ENCODE data around the gene GTF2A1L. TPM values are rescaled to one million over a fixed set of nuclear protein-coding genes. Genes with fewer than 3 reads are reported as not detected.

GTF2A1L gene
- total and polyA plus RNA-seq, 2 donors (not counting 3 experiments of a cell fraction or from before 2014, with no cell fraction given), result 0.46 TPM; not detected in 1

- BruUV-seq (replicated peaks), result no TSS peak
- Histone ChIP-seq H3K9me3 (replicated peaks; ENCODE audit: control insufficient read depth, insufficient read depth, low read length) (no peaks in the 10 kb centered on the region), H3K4me1 (ENCODE audit: control insufficient read depth, extremely low read depth, insufficient read depth, low read length) (no peaks in the 10 kb centered on the region), H3K27ac (ENCODE audit: insufficient read depth, low read depth, low read length) (no peak overlapping the region), H3K36me3 (ENCODE audit: control insufficient read depth in 2 of 2, extremely low read depth in 1 of 2, insufficient read depth in 2 of 2, low read length in 2 of 2) (peaks cover 0 to 2% of the 10 kb centered on the region in 2 experiments), H3K4me3 (replicated peaks in 1 of 3; ENCODE audit: insufficient read depth in 1 of 3, low read depth in 1 of 3, low read length in 3 of 3) (no peak overlapping the region), H2AFZ (ENCODE audit: low read depth, low read length) (no peak overlapping the region), H4K20me1 (replicated peaks; ENCODE audit: control insufficient read depth, extremely low read depth, insufficient read depth, low read length) (no peaks in the 10 kb centered on the region), H3K9ac (replicated peaks; ENCODE audit: extremely low read depth, insufficient read depth, low read length) (no peak overlapping the region), H3K4me2 (ENCODE audit: insufficient read depth, low read length) (no peak overlapping the region), H3K27me3 (ENCODE audit: control insufficient read depth in 2 of 2, insufficient read depth in 2 of 2, low read length in 2 of 2) (no peaks in the 10 kb centered on the region), H3K79me2 (ENCODE audit: control insufficient read depth, insufficient read depth, low read length) (no peaks in the 10 kb centered on the region), H3K9me1 (replicated peaks; ENCODE audit: control insufficient read depth, extremely low read depth, insufficient read depth, low read length) (no peaks in the 10 kb centered on the region)
- FAIRE-seq (no peak), DNase-seq (ENCODE audit: low read depth, low spot score) (no peak)
- dilution Hi-C loops (cut with MboI; ENCODE audit: extremely low pct_ligation_motif_present, low sequenced_read_pairs), result no loop called here
- POLR2A ChIA-PET, result no interaction called here
- intact Hi-C loops (cut with micrococcal nuclease), result loop anchor here (10.0 kb wide), 1 partner anchor 730 kb away; no protein-coding TSS in a partner anchor
- CTCF ChIA-PET, result no interaction called here
- no peak for TF ChIP-seq POLR2AphosphoS5 (IDR thresholded peaks at IDR 0.05; ENCODE audit: insufficient read depth, low read depth, low read length)
- no peak for TF ChIP-seq FOS (IDR thresholded peaks at IDR 0.05; ENCODE audit: borderline replicate concordance, insufficient read depth, low read length)
- TF ChIP-seq, protein P1, sequence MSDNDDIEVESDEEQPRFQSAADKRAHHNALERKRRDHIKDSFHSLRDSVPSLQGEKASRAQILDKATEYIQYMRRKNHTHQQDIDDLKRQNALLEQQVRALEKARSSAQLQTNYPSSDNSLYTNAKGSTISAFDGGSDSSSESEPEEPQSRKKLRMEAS (IDR thresholded peaks at IDR 0.05; ENCODE audit: insufficient read depth, insufficient read length), result no peak
- no peak for TF ChIP-seq MYC (IDR thresholded peaks at IDR 0.05; ENCODE audit: low read depth, low read length)
- no peak for TF ChIP-seq GATA2 (IDR thresholded peaks at IDR 0.05; ENCODE audit: insufficient read depth, insufficient read length, low read depth, low read length)
- no peak for TF ChIP-seq EZH2 (IDR thresholded peaks at IDR 0.05; ENCODE audit: borderline replicate concordance, low read depth, low read length, severe bottlenecking)
- TF ChIP-seq, protein P2, sequence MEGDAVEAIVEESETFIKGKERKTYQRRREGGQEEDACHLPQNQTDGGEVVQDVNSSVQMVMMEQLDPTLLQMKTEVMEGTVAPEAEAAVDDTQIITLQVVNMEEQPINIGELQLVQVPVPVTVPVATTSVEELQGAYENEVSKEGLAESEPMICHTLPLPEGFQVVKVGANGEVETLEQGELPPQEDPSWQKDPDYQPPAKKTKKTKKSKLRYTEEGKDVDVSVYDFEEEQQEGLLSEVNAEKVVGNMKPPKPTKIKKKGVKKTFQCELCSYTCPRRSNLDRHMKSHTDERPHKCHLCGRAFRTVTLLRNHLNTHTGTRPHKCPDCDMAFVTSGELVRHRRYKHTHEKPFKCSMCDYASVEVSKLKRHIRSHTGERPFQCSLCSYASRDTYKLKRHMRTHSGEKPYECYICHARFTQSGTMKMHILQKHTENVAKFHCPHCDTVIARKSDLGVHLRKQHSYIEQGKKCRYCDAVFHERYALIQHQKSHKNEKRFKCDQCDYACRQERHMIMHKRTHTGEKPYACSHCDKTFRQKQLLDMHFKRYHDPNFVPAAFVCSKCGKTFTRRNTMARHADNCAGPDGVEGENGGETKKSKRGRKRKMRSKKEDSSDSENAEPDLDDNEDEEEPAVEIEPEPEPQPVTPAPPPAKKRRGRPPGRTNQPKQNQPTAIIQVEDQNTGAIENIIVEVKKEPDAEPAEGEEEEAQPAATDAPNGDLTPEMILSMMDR (IDR thresholded peaks at IDR 0.05; ENCODE audit: extremely low read depth in 1 of 2, insufficient read depth in 1 of 2, low read depth in 1 of 2, low read length in 2 of 2), result no peak
- TF ChIP-seq JUN (IDR thresholded peaks at IDR 0.05; ENCODE audit: borderline replicate concordance, insufficient read depth, insufficient read length, low read depth), result no peak
- no peak for TF ChIP-seq POLR2A (IDR thresholded peaks at IDR 0.05; ENCODE audit: low read depth, low read length)
These were observed 33.1 kb upstream of the GTF2A1L start for GRCh38 chr2:48584551-48584950.
